ENCODE results near the gene PRKCQ. TPM values are rescaled to one million over a fixed set of nuclear protein-coding genes. Genes with fewer than 3 reads are reported as not detected.

The PRKCQ gene
- total RNA-seq, 1 experiment from 2014 or later = 12.1 TPM

DNA sequence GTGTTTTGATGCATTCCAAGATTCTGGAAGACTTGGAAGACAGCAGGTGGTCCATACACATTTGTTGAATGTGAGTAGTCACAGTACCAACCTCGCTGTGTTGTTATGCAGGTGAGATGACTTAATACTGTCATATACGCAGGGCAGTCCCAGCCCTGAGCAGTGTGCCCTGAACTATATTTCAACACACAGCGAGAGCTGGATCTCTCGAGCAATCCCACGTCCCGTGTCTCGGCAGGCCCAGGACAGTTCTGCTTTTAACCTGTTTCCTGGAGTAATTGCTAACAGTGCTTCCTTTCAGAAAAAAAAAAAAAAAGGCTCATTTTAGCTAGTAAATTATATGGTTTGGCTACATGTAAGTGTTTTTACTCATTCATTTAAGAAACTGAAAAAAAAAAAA is 179.7 kb downstream of the PRKCQ start:
- Histone ChIP-seq H2BK120ac (ENCODE audit: low read depth, low read length, poor library complexity, severe bottlenecking) (no peak overlapping the region), H3K9ac (ENCODE audit: extremely low read depth, insufficient read length, low read length) (no peak overlapping the region), H3K27me3 (ENCODE audit: insufficient read depth, low read length) (no peaks in the 10 kb centered on the region), H3K4ac (ENCODE audit: low read depth, low read length) (no peak overlapping the region), H2BK5ac (ENCODE audit: insufficient read length, low read length) (no peak overlapping the region), H4K5ac (ENCODE audit: insufficient read length, low read depth, low read length) (no peak overlapping the region), H3K18ac (ENCODE audit: insufficient read length, low read depth, low read length) (no peak overlapping the region), H3K79me1 (ENCODE audit: insufficient read depth, low read depth, low read length, poor library complexity, severe bottlenecking) (no peaks in the 10 kb centered on the region), H3K23me2 (ENCODE audit: insufficient read length, low read depth, low read length, poor library complexity, severe bottlenecking) (no peaks in the 10 kb centered on the region), H3K27ac (ENCODE audit: insufficient read length, low read depth, low read length) (no peak overlapping the region), H3T11ph (ENCODE audit: low read length) (no peak overlapping the region), H3K9me3 (ENCODE audit: control insufficient read depth, low read depth, low read length) (no peaks in the 10 kb centered on the region), H3K4me1 (ENCODE audit: insufficient read depth, low read length) (no peaks in the 10 kb centered on the region), H3K79me2 (ENCODE audit: insufficient read depth, low read length) (no peaks in the 10 kb centered on the region), H3K14ac (ENCODE audit: insufficient read depth, low read length) (no peak overlapping the region), H3K4me2 (ENCODE audit: insufficient read depth, insufficient read length, low read length) (no peak overlapping the region), H2BK12ac (ENCODE audit: insufficient read length, low read depth, low read length) (no peak overlapping the region), H2AK5ac (ENCODE audit: insufficient read length, low read length) (no peak overlapping the region), H2BK20ac (ENCODE audit: low read depth, low read length, poor library complexity, severe bottlenecking) (no peak overlapping the region), H3K56ac (ENCODE audit: insufficient read length, low read depth, low read length) (no peak overlapping the region), H4K20me1 (ENCODE audit: control insufficient read depth, insufficient read depth, insufficient read length) (no peaks in the 10 kb centered on the region), H4K91ac (ENCODE audit: insufficient read length, low read depth, low read length) (no peak overlapping the region), H3K23ac (ENCODE audit: insufficient read length, low read depth, low read length) (no peak overlapping the region), H4K8ac (replicated peaks; ENCODE audit: insufficient read length, low read depth, low read length) (no peak overlapping the region), H2BK15ac (ENCODE audit: low read depth, low read length) (no peak overlapping the region), H2AFZ (ENCODE audit: low read length) (no peak overlapping the region)
- Mint-ChIP-seq H3K36me3 (ENCODE audit: insufficient read depth in 1 of 3, low read depth in 3 of 3) (no peaks in the 10 kb centered on the region), H3K4me1 (peaks cover 26% of the 10 kb centered on the region in 2 experiments), H3K9me3 (no peaks in the 10 kb centered on the region), H3K27me3 (ENCODE audit: low read depth) (peaks cover 8% of the 10 kb centered on the region), H3K27ac (no peak overlapping the region), H3K4me3 (no peak overlapping the region)
- no peak for DNase-seq
- no CpG with 5 or more reads among the region's 7 CpGs for WGBS (ENCODE audit: extremely low coverage, insufficient read length, low lambda C conversion rate)
- TF ChIP-seq, protein P1, sequence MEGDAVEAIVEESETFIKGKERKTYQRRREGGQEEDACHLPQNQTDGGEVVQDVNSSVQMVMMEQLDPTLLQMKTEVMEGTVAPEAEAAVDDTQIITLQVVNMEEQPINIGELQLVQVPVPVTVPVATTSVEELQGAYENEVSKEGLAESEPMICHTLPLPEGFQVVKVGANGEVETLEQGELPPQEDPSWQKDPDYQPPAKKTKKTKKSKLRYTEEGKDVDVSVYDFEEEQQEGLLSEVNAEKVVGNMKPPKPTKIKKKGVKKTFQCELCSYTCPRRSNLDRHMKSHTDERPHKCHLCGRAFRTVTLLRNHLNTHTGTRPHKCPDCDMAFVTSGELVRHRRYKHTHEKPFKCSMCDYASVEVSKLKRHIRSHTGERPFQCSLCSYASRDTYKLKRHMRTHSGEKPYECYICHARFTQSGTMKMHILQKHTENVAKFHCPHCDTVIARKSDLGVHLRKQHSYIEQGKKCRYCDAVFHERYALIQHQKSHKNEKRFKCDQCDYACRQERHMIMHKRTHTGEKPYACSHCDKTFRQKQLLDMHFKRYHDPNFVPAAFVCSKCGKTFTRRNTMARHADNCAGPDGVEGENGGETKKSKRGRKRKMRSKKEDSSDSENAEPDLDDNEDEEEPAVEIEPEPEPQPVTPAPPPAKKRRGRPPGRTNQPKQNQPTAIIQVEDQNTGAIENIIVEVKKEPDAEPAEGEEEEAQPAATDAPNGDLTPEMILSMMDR (conservative IDR thresholded peaks at IDR 0.05) = no peak
